Measurements from ENCODE around the gene ROCK2. TPM values are rescaled to one million over a fixed set of nuclear protein-coding genes. Genes with fewer than 3 reads are reported as not detected.

ROCK2 gene
- total and polyA plus RNA-seq, 2 of the 13 experiments (the other 11 are each of a cell fraction or from before 2014, with no cell fraction given): 38.1 to 119 TPM

- TF ChIP-seq AFF4 (CRISPR knock-in tag; IDR thresholded peaks at IDR 0.05): peak; percentile 83
- no peak; the same call in 1 of the 2 replicates for TF ChIP-seq SSRP1 (CRISPR knock-in tag; IDR thresholded peaks at IDR 0.05)
- no peak for TF ChIP-seq GPN1 (CRISPR knock-in tag; IDR thresholded peaks at IDR 0.05; ENCODE audit: borderline replicate concordance)
- TF ChIP-seq ZNF615 (CRISPR knock-in tag; IDR thresholded peaks at IDR 0.05; ENCODE audit: borderline replicate concordance): no peak
- 0 out of 2 replicates have a peak, but pooled peaks have one; percentile 69 for TF ChIP-seq NFKB2 (CRISPR knock-in tag; IDR thresholded peaks at IDR 0.05; ENCODE audit: borderline replicate concordance)
- TF ChIP-seq EEA1 (CRISPR knock-in tag; IDR thresholded peaks at IDR 0.05; ENCODE audit: borderline replicate concordance): no peak
- no peak for TF ChIP-seq KIAA2018 (CRISPR knock-in tag; IDR thresholded peaks at IDR 0.05; ENCODE audit: borderline replicate concordance)
- TF ChIP-seq FOXM1 (CRISPR knock-in tag; IDR thresholded peaks at IDR 0.05): no peak
- TF ChIP-seq FOSL1 (CRISPR knock-in tag; IDR thresholded peaks at IDR 0.05; ENCODE audit: borderline replicate concordance): no peak
- TF ChIP-seq ZSCAN31 (CRISPR knock-in tag; IDR thresholded peaks at IDR 0.05; ENCODE audit: low read depth): peak; percentile 57; the same call in 1 of the 2 replicates
- peak; percentile 63; the same call in 1 of the 2 replicates for TF ChIP-seq ZBTB25 (CRISPR knock-in tag; IDR thresholded peaks at IDR 0.05)
- TF ChIP-seq ZC3H4 (CRISPR knock-in tag; IDR thresholded peaks at IDR 0.05; ENCODE audit: borderline replicate concordance): peak; percentile 68
- TF ChIP-seq CREM (IDR thresholded peaks at IDR 0.05): no peak; the same call in none of the 2 replicates
- TF ChIP-seq CREM (CRISPR knock-in tag; IDR thresholded peaks at IDR 0.05): no peak
- no peak for TF ChIP-seq ZMYM2 (CRISPR knock-in tag; IDR thresholded peaks at IDR 0.05)
Observed at GRCh38 chr2:11365096-11365879, 20.9 kb upstream of the ROCK2 start (continued).

Data from HepG2 (cell line).